ENCODE results near the gene CORO2B.
"Not testable (repeated sequence)": the region's sequence is repeated elsewhere in the genome, so short reads cannot be mapped to it uniquely, and the experiment has no call there.

Gene CORO2B

DNA sequence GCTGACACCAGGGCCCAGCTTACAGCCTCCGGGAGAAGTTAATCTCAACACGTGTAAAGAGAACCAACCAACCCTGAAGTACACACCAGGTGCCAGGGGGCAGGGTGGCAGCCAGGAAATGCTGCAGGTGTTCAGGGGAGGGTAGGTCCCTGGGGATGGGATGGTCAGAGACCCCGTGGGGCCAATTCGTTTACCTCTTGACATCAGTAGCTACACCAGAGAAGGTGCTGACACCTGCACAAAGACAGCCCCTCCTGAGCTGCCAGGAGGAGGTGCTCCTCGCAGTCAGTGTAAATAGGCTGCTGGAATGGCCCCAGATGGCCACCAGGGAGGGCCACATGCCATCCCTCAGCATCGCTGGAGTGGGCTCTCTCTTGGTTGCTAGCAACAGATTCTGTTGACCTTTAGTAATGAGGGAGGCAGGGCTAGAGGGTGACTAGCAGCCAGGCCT lies 52.8 kb downstream of the CORO2B start:
- no peak for DNase-seq

DNA sequence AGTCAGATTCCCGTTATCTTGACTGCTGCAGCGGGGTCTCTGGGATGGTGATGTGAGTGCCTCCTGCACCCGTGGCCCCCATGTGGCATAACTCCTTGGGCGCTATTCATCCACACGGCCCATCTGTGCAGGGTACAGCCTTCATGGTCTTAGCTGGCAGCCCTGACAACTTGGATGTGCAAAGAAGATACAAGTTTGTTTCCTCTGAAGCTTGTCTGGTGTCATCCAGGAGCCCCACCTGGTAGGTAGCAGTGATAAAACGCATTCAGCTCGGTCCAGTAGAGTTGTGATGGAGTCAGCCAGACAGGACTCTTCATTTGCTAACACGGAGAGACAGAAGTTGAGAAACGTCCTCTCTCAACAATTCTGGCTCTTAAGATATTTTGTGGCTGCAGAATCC lies 53.3 kb downstream of the CORO2B start:
- DNase-seq = no peak

DNA sequence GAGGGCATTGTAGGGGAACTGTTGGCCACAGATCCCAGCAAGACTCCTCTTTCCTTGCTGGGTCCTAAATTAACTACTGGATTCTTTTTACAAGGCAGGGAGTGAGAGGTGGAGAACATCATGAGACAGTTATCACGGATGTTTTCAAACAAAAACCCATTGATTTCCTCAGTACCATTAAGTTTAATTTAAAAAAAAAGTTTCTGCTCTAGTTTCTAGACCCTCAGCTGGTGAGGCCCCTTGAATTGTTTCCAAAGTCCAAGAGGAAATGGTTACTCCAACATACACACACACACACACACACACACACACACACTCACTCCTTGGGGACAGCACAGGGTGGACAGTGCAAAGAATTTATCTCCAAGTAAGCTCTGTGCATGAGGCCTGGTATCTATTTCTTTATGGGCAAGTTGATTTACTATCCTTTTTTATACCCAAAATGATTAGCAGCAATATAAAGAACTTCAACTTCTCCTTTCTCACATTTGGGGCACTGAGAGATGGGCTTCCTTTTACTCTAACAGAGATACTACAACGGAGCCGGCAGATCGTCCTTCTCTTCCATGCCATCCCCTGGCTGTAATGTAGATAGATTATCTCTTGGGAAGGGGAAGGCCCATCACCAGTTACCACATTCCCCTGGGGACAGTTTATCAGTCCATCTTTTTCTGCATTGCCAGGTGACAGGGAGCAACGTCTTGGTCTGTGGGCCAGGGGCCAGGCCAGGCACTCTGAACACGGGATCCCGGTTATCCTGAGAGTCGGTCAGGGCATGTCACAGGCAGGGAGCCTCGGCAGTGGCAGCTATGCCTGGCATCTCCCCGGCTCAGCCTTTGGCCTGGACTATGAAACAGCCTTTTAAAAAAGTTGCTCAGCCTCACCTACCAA lies 54.7 kb downstream of the CORO2B start:
- DNase-seq = no peak

DNA sequence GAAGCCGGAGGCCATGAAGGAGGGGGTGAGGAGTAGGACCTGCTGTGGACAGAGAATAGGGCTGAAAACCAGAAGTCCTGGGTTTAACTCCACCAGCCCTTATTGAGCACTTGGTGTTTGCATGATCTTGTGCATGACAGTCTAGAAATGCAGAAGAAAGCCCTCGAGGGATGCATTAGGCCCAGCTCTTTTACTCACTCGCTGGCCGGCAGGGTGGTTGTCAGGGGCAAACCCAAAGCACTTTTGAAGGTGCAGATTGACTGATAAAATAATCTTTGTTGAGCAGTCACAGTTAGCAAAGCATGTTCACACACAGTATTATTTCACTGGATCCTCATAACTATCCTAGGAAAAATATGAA lies 55.3 kb downstream of the CORO2B start:
- DNase-seq = no peak

DNA sequence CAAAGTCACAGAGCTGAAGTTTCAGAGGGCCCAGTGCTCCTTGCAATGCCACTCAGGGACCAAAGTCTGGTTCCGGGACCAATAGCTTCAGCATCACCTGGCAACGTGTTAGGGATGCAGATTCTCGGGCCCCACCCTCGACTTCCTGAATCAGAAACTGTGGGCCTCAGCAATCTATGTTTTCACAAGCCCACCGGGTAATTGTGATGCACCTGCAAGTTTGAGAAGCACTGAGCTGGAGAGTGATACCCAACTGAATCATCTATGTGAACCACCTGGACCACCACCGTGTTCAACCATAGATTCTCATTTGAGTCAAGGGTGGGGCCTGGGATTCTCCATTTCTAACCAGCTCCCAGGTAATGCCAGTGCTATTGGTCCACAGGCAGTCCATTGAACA lies 55.7 kb downstream of the CORO2B start:
- no peak for DNase-seq

DNA sequence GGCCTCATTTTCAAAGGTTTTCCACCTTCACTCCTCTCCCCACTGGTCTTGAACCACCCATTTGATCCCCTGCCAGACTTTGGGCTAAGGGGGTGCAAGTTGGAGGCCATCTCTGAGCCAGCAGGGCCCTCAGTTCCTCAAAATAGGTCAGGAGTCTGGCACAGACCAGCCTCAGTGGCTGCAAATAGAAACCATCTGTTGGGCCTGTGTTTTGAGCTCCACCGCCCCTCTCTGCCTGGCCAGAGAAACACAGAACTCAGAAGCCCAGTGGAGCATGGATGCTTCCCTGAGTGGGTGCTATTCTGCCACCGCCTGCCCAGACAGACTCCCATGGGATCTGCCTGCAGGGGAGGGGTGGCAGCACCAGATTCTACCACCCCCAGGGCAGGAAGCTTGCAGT lies 56.3 kb downstream of the CORO2B start:
- no peak for DNase-seq

DNA sequence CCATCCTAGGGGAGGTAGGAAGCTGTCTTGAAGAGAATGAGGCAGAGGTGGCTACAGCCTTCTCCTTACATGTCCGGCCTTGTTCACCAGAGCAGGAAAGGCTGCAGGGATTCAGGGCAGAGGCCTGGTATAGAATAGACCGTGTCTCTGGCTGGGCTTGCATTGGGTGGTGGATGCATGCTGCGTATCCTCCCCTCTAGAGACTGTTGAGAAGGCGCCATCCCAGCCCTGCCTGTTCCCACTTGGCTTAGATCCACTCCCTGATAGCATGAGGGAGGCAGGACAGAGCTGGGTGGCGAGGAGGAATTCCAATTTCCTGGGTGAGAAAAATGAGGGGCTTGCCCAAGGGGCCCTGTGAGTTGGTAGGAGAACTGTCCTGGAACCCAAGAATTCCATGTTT lies 57.5 kb downstream of the CORO2B start:
- DNase-seq = no peak

DNA sequence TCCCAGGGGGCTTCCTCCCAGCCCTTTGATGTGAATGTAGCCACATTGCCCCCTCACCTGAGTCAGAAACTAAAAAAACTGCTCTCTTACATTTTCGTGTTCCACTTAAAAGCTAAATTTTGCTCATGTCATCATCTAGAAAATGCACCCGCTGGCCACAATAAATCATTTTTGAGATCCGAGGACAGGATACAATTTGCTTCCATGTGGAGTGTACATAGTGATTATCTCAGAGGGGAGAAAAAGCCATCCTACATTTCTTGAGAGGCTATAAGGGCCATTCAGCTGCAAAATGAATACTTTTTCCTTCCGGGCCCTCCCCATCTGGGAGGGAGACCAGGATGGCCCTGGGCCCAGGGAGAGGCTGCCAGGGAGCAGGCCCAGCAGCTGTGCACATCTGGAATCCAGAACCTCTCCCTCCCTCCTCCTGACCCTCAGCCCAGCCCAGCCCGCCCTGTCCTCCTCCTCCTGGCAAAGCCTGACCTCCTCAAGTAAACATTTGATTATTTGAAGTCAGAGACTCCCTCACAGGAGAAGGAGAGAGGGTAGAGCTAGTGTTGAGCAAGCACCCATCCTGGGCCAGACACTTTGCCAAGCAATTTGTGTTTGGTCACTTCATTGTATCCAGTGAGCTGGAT lies 59.1 kb downstream of the CORO2B start:
- DNase-seq = no peak

DNA sequence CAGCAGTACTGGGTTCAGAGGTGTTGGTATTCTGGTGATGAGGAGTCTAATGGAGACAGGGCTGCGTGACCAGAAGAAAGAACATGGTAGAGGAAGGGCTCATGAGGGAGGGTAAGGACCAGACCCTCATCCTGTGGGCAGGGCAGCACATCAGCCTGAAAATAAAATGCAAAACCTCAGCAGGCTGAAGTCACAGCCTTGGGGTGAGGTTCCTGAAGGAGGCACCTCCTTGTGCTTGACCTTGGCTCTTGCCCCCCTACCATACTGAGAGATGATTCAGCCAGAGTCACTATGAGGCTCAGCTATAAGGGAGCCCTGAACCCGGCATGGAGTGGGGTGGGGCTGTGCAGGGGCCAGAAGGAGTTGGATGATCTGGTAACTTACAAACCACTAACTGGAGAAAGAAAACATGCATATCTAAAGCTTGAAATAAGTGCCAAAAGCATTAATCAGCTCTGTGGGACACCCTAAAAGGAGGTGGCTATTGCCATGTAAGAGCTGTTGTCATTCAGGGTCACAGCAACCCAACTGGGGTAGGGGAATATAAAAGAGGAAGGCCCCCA lies 60.2 kb downstream of the CORO2B start:
- no peak for DNase-seq

DNA sequence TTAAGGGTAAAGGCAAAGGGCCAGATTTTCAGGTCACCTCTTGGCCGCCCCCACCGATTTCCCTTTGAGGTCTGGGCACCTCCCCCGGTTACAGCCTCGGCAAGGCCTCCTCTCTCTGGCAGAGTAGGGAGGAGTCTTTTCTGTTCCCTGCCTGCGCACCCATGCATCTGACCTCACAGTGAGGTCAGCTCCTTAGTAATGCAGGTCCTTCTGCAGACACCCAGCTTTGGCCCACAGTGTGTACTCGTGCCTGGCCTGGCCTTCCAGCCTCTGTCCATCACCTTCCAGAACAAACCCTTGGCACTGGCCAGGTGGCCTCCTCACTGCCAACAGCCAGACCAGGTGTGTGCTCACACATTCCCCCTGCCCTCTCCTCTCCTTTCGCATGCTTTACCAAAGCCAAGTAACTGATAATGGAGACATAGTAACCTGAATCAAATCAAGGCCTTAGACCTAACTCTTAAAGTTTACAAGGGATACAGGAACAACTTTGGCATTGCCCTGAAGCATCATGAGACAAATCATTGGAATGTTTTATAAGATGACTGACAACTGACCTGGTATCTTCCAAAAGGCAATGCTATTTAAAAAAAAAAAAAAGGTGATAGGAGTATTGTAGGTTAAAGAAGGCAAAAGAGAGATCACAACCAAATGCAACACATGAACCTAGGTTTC lies 61.3 kb downstream of the CORO2B start:
- no peak for DNase-seq

DNA sequence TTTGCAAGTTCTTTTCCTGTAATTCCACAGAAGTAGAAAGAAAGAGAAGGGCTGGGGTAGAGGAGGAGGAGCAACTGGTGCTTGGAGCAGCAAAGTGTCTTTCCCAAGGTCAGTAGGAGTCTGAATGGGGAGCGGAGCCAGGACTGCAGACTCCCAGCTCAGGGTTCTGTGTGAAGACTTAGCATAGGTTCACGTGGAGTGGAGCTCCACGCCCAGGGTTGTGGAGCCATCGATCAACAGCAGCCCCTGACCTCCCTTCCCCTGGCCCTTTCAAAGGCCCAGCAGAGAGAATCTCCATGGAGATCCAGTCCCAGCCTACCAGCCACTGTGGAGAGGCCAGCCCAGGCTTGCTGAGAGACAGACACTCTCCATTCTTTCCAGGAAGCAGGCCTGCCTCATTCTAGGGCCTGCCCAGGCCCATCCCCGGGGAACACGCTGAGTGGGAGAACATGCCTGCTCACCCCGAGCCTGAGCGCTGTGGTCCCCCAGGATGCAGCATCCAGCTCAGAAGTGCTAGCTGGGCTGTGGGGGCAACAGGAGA lies 62.1 kb downstream of the CORO2B start:
- no peak for DNase-seq

DNA sequence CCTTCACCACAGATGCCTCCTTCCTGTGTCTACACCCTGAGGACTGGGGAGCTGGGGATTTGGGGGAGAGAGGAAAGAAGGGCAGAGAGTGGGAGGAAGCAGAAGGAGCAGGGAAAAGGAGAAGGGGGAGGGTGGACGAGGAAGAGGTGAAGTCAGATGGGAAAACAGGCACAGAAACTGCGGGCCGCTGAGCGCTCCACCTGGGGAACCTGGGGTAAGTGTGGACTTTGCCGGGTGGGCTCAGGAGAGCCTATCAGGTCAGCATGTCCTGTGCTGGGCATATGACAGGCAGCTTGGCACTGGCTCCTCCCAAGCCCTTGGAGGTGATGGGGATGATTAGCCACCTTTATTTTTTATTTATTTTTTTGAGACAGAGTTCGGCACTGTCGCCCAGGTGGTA lies 62.6 kb downstream of the CORO2B start:
- DNase-seq = no peak

DNA sequence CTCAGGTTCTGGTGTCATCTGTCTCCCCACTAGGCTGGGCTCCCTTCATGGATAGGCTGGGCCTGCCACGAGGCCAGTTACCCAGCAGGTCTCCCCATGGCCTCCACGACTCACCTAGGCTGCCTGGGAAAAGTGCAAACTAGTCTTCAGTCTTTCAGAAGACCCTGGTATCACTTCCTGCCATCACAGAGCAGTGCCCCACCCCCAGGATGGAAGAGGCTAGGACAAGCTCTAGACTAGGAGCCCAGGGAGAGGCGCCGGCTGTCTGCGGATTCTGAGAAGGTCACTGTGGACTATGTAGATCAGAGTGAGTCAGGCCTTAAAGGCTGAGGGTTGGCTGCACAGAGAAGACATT lies 63.7 kb downstream of the CORO2B start:
- DNase-seq = no peak

DNA sequence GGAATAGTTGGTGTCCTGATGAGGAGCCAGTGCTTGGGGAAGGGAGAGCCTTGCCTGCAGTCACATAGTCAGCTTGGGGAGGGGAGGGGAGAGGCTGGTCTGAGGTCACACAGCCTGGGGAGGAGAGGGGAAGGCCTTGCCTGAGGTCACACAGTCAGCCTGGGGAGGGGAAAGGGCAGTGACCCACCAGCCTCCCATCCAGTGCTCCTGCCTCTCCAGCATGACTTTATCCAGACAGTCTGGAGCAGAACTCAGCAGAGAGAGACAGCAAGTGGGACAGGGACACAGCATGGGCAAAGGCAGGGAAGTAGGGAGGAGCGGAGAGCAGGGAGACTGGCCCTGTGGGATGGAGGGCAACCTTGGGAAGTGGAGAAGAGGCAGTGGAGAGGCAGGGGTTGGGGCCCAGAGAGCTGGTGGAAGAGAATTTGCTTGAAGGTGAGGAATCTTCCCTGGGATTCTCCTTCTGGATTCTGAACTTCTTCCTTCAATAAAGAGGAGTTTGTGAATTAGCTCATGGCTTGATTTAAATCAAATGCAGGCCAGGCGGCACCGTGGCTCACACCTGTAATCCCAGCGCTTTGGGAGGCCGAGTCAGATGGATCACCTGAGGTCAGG lies 64.5 kb downstream of the CORO2B start:
- DNase-seq = no peak

DNA sequence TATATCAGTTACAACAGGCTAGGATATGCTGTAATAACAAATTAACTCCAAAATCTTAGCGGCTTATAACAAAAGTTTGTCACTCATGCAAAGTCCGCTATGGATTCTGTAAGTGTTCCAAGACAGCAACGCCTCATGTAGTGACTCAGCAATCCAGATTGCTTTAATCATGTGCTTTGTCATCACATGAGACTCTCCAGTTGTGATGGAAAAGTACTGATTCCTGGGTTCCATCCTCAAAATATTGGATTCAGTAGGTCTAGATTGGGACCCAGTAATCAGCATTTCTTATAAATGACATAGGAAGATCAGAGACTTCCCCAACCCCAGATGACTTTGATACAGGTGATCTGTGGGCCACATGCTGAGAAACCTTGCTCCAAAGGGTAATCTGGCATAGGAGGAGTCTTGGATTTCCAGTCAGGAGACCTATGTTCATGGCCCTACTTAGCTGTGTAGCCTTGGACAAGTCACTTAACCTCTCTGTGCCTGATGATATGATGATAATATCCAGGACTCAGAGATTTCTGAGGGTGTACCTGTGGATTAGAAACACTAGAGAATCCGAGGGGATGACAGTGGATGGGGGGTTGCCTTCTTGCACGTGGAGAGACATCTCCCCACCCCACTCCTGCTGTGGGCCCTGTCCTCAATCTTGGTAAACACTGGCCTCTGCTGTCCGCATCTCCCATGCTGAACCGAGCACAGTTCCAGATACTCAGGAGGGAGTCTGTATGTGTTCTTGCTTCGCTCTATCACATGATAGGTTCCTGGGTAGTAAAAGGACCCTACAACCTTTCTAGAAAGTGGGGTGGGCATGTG lies 65.5 kb downstream of the CORO2B start:
- no peak for DNase-seq

DNA sequence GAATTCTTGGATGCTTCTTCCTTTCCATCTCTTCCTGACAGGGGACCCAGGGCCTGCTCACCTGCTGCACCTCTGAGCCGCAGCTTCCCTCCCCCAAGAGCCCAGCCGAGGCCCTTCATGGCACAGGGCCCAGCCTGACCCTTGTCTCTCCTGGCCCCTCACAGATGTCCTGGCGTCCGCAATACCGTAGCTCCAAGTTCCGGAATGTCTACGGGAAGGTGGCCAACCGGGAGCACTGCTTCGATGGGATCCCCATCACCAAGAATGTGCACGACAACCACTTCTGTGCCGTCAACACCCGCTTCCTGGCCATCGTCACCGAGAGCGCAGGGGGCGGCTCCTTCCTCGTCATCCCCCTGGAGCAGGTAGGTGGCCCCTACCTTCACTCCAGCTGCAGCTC lies 66.2 kb downstream of the CORO2B start:
- no peak for DNase-seq

DNA sequence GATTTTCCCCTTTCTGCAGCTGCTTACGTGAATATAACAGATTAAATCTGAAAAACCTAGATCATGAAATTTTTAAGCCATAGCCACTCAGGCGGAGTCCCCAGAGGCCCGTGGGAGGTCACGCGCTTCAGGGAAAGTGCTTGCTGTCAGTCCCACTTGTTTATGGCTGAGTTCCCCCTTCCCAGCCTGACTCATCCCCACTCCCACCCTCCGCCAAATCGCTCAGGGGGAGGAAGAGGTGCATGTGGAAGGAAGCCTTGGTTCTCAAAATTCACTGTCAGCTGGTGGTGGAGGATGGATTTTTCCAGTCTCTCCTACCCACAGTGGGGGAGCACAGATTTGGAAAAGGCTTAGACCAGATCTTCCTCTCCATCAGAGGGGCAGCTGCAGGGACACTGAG lies 67.4 kb downstream of the CORO2B start:
- no peak for DNase-seq

DNA sequence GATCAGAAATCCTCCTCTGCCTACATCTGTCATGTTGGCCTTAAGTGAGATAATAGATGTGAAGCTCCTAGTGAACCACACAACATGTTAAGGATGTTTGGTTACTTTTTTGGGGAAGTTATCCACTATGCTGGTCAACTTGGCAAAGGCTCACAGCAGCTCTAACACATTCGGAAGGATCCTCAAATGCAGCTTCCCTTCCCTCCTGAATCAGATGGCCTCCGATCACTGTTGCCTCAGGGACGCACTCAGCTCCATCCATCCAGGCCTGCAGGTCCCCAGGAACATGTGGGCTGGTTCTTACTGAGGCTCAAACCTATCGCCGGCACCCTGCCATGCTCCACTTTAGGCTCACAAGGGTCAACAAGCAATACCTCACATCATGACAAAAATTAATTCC lies 67.9 kb downstream of the CORO2B start:
- DNase-seq = no peak

DNA sequence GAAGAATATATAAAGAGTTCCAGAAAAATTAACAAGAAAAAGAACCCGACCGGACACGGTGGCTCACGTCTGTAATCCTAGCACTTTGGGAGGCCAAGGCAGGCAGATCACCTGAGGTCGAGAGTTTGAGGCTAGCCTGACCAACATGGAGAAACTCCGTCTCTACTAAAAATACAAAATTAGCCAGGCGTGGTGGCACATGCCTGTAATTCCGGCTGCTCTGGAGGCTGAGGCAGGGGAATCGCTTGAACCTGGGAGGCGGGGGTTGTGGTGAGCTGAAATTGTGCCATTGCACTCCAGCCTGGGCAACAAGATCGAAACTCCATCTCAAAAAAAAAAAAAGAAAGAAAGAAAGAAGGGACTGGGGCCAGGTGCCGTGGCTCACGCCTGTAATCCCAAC lies 68.6 kb downstream of the CORO2B start:
- DNase-seq = not testable (repeated sequence)

DNA sequence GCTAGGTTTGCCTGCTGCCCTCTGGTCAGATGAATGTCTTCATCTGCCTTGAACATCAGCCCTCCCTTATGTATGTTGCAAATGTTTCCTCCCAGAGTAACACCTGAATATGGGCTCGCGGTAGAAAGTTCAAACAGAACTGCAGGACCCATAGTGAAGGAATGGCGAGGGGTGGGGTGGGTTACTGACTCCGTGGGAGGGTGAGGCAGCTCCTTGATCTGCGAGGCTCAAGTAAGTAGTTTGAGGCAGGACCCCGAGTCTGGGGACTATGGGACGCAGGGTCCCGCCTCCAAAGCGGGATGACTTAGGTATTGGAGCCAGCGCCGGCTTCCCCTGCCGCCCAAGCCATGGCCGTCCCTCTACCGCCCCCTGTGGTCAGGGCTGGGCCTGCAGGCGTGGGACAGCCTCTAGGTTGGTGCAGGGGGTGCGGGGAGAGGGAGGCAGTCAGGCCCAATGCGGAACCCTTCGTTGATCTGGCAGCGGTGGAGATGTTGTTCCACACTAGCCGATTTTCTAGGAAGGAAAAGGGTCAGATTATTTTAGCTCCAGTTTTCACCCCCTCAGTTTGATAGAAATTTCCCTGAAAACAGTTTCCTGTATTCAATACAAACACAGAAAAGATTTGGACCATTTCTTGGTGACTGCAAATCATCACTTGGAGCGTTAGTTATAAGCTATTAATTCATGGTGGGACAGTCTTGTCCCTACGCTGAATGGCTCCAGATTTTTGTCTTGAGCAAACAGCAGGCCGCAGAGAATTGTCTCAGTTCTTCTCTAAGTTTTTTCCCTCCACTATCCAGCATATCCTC lies 72.3 kb downstream of the CORO2B start:
- DNase-seq = peak; percentile 49

DNA sequence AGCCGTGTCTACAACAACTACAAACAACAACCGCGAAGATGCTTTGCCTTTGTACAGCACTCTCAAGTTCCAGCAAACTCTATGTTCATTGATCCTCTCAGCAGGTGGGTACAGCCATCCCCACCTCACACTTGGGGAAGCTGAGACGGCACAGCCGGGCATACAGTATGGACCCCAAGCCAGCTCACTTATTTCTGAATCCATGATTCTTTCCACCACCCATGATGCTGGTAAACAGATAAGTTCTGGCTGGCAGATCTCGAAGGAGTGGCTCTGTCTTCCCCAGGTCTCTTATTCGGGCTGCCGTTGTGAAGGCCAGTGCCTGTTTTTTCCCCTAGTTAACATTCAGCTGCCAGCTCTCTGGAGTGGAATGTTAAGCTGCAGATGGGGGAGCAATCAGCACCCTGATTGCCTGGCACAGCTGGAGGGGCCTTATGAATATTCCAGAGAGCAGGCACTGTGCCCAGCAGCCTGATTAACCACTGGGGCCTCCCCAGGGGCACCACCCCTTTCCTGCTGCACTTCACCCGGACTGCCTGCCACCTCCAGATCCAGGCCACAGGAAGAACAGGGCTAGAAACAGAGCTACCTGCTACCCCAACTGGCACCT lies 73.2 kb downstream of the CORO2B start:
- no peak for DNase-seq

Measured in stimulated activated CD4-positive, alpha-beta T cell treated with anti-CD3 and anti-CD28 coated beads, Interleukin-4, amount 100 ng/mL, for 1 hour (primary cell).